ENCODE measurements around the gene DR1. TPM values are rescaled to one million over a fixed set of nuclear protein-coding genes. Genes with fewer than 3 reads are reported as not detected.

DR1 gene
- total and polyA plus RNA-seq, 10 of the 15 experiments (the other 5 are each of a cell fraction or from before 2014, with no cell fraction given), result 7.4 to 56.1 (median 35.4) TPM

GRCh38 chr1:93411000-93411399 is 65.3 kb downstream of the DR1 start:
- ChIA-PET POLR2A (no interaction called here), CTCF (no interaction called here), SMC1A (ENCODE audit: uncharacterized antibody, unreplicated experiment) (no interaction called here), RAD21 (ENCODE audit: unreplicated experiment) (no interaction called here)
- TF ChIP-seq MYC (IDR thresholded peaks at IDR 0.05; ENCODE audit: insufficient read depth, insufficient read length, insufficient replicate concordance, low read length, severe bottlenecking) (no peak), ZNF592 (IDR thresholded peaks at IDR 0.05) (no peak), POLR2A (IDR thresholded peaks at IDR 0.05; ENCODE audit: low read depth, low read length) (no peak), JUNB (IDR thresholded peaks at IDR 0.05) (no peak)
- Histone ChIP-seq H3K4me1 (ENCODE audit: control insufficient read depth, insufficient read depth, low read length) (no peaks in the 10 kb centered on the region), H3K27me3 (replicated peaks in 1 of 2; ENCODE audit: control insufficient read depth in 2 of 2, insufficient read depth in 2 of 2, low read length in 1 of 2) (no peaks in the 10 kb centered on the region), H4K20me1 (ENCODE audit: control insufficient read depth, insufficient read depth) (no peaks in the 10 kb centered on the region), H3K4me2 (ENCODE audit: control insufficient read depth, insufficient read depth) (no peak overlapping the region), H3K4me3 (no peak overlapping the region), H3K9ac (ENCODE audit: control insufficient read depth, insufficient read depth, low read length) (no peak overlapping the region), H2AFZ (ENCODE audit: control insufficient read depth, low read depth, low read length) (no peak overlapping the region), H3K36me3 (ENCODE audit: control insufficient read depth in 2 of 2, insufficient read depth in 2 of 2, low read length in 1 of 2) (no peaks in the 10 kb centered on the region), H3K9me3 (replicated peaks; ENCODE audit: control insufficient read depth, insufficient read depth, low read length) (no peaks in the 10 kb centered on the region), H3K79me2 (ENCODE audit: control insufficient read depth, insufficient read depth, low read length) (no peaks in the 10 kb centered on the region), H3K27ac (ENCODE audit: control insufficient read depth, insufficient read depth) (no peak overlapping the region)
- no peak for FAIRE-seq
- DNase-seq (ENCODE audit: low read depth, low spot score), result no peak
- in situ Hi-C loops (cut with MboI), result no loop called here
- intact Hi-C loops (cut with micrococcal nuclease; ENCODE audit: unreplicated experiment), result no loop called here
- ATAC-seq, result no peak
- no TSS peak for BruUV-seq (replicated peaks)
- 60% methylated on average over 2 of the region's 2 CpGs for WGBS (ENCODE audit: insufficient coverage, insufficient replicate concordance, low lambda C conversion rate, missing lambda C conversion rate)

Data from GM12878 (cell line).